Activated CD8-positive, alpha-beta memory T cell treated with anti-CD3 and anti-CD28 coated beads for 24 hours (primary cell): Measurements from ENCODE around the gene NPIPB2.
"Not testable (repeated sequence)": the region's sequence is repeated elsewhere in the genome, so short reads cannot be mapped to it uniquely, and the experiment has no call there.

ENCODE experiments used
- DNase-seq: peaks from one replicate; pipeline ENCODE4 v3.0.0-alpha.2; 2020

NPIPB2 gene

DNA sequence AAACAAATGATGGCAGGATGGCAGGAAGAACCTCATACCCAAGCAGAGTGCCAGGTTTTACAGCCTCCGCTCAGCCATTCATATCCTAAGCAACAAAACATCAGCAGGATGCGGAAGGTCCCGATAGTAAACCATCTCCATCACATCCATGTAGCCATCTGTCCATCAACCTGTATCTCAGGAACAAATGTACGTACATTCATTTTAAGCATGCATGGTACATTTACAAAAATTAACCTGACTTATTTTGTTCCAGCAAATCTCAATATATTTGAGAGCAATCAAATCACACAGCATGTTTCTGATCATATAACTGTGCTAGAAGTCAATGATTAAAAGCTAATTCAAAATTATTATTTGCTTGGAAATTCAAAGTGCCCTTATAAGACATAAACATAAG, at the start of gene NPIPB2:
NPIPB2 (minus strand) TSS at position 101 of the 400 bp plus-strand sequence; CDS start at position 101, 0 bp downstream.
- DNase-seq: not testable (repeated sequence)

DNA sequence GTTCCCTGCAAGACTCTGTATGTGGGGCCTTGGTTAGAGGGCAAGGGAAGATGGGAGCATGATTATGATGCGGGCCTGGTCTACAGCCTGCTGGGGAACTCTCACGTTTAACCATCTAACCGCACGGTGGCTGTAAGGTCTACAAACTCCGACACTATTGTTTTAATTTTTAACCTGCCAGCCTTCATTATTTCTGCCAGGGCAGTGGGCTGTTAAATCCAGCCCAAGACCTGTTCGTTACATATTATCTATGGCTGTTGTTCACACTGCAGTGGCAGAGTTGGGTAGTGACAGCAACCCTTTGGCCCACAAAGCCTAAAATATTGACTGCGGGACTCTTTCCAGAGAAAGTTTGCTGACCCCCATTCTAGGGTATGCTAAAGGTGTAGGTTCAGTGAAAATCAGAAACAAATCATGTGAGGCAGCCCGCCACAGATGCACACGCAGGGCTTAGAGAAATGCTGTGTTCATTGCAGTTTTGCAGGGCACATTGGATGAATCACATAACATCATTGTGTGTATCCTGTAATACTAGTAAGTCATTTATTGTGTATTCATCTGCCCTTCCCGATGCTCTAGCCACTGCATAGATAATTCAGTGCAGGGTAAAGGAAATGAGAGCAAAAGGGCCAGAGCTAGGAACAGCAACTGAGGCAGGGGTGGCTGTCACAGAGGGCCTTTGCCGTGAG, 49.0 kb upstream of the NPIPB2 start:
- DNase-seq: no peak

DNA sequence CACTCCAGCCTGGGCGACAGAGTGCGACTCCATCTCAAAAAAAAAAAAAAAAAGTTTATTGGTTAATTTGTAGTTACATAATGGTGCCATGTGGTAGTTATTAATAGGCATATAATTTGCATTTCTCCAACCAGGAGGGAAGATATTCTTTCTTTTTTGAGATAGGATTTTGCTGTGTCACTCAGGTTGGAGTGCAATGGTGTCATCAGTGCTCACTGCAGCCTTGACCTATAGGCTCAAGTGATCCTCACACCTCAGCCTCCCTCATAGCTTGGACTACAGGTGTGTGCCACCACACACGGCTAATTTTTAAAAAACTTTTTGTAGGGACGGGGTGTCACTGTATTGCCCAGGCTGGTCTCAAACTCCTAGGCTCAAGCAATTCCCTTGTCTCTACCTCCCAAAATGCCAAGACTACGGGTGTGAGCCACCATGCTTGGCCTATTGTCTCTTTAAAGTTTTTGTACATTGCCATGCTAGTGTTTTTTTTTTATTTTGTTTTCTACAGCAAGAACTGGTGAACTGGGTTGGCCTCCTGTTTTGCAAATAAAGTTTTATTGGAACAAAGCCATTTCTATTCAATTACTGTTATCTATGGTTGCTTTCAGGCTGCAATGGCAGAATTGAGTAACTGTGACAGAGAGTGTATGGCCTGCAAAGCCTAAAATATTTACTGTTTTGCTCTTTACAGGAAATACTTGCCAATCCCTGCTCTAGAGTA, 46.6 kb upstream of the NPIPB2 start:
- DNase-seq: no peak

DNA sequence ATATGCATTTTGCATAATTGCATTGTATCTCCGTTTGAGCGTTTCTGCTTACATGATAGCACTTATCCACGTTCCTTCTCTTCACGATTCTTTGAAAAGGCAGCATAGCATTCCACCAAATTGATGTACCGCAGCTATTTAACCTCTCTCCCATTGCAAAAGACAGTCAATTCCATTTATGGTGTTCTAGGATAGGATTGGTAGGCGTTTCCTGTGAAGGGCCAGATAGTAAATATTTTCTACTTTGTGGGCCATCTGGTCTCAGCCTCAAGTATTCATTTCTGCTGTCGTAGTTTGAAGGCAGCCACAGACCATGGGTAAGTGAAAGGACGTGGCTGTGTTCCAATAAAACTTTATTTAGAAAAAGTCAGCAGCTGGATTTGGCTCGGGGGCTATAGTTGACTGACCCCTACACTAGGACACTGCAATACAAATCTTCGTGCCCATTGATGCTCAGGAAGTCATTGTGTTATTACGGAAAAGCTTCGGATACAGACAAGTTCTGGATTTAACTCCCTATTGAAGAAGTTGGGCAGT, 44.7 kb upstream of the NPIPB2 start:
- no peak for DNase-seq

DNA sequence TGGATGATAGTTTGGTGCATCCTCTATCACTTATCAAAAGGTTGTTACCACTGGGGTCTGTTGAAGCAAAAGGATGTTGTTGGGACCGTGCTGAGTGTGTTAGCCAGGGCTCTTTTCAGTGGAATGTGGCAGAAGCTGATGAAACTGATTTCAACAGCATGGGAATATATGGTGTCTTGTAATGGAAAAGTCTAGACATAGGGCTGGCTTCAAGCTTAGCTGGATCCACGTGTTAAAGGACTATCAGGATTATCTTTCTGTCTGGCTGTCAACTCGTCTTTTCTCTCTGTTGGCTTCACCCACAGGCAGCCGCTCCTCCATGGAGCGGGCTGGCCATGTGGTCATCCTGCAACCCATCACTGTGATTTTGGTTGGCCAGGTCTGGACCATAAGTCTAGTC, 43.4 kb upstream of the NPIPB2 start:
- DNase-seq: no peak

DNA sequence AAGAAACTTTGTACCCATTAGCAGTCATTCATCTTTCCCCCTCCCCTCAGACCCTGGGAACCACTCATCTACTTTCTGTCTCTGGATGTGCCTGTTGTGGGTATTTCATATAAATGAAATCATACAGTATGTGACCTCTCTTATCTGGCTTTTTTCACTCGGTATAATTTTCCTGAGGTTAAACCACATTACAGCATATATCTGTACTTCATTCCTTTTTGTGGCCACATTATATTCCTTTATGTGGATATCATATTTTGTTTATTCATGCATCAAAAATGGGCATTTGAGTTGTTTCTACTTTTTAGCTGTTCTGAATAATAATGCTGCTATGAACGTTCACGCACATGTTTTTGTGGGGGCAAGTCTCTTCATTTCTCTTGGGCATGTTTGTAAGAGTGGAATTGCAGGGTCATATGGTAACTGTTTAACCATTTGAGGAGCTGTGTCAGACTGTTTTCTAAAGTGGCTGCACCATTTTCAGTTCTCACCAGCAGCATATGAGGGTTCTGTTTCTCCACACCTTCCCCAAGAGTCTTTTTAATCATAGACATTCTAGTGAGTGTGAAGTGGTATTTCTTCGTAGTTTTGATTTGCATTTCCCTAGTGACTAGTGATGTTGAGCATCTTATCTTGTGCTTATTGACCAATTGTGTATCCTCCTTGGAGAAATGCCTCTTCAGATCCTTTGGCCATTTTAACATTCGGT, 38.4 kb upstream of the NPIPB2 start:
- DNase-seq: no peak

DNA sequence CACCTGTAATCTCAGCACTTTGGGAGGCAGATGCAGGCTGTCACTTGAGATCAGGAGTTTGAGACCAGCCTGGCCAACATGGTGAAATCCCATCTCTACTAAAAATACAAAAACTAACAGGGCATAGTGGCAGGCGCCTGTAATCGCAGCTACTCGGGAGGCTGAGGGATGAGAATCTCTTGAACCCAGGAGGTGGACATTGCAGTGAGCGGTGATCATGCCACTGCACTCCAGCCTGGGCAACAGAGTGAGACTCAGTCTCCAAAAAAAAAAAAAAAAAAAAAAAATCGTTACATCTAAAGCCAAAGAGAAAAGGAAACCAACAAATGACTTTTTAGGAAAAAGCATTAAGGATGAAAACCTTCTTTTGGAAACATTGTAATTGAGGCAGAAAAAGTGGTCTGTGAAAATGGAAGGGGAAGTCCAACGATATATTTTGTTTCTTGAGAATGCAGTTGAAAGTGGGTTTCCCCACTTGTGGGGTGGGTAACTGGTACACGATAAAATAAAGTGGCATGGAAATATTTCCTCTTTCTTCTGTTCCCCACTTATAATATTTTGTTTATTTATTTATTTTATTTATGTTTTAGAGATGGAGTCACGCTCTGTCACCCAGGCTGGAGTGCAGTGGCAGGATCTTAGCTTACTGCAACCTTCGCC, 37.3 kb upstream of the NPIPB2 start:
- no peak for DNase-seq

DNA sequence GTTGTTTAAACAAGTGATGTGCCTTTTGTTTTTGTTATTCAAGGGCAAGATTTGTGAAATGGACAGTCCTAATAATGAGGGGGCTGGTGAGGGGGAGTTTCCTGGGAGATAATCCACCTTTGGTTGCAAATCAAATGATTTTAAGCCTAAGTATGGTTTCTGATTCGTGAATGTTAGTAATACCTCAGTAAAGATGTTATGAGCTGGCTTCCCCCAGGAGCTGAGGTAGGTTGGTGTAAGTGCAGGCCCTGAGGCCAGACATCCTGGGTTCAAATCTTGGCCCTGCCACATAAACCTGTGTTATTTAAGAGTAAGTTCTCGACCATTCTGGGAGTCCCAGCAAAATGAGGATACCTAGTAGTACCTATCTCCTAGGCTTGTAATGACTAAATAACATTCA, 36.2 kb upstream of the NPIPB2 start:
- DNase-seq: no peak

DNA sequence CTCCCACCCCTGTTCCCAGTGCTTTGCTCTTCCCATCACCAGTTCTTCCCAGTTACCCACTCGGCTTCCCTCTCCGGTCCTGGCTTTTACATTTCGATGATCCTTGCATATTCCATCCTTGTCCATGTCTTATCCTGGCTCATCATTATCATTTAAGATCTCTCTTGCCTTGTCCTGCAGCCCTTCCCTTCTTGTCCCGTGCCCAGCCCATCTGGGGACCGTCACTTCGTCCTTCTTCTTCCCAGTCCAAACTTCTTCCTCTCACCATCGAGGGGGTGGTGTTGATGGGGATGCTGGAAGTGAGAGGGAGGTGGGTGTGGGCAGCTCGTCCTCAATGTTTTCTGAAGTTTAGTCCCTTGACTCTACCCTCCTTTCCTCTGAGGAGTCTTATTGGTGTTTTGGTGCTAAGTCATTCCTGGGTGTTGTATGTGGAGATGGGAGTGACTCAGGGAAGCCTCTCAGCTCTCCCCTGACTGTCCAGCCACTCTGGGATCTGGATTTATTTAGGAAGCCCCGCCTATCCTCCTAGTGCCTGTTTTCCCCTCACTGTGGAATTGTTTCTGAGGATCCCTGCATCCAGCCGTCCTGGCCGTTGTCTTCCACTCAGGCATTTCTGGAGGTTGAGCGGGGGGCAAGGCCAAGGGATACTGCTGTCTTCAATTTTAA, 35.7 kb upstream of the NPIPB2 start:
- DNase-seq: no peak

DNA sequence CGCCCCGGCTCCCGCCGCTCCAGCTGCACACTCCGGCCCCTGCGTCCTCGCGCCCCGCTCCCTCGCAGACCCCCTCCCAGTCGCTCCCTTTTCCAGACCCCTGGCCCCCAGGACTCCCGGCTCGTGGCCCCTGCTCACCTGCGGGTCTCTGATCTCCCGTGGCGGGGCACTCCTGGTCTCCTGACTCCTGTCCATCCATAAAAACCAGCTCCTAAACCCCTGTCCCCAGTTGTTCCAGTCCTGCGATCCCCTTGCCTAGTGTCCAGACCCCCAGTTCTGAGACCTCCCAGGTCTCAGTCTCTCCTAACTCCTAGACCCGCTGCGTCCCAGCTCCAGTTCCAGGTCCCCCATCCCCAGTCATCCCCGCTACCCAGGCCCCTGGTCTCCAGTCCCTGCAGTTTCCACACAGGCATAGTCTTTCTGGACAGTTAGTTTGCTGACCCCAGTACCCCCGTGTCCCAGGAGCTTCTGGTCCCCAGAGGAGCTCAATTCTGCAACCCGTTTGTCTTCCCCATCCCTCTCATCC, 35.1 kb upstream of the NPIPB2 start:
- DNase-seq: no peak

DNA sequence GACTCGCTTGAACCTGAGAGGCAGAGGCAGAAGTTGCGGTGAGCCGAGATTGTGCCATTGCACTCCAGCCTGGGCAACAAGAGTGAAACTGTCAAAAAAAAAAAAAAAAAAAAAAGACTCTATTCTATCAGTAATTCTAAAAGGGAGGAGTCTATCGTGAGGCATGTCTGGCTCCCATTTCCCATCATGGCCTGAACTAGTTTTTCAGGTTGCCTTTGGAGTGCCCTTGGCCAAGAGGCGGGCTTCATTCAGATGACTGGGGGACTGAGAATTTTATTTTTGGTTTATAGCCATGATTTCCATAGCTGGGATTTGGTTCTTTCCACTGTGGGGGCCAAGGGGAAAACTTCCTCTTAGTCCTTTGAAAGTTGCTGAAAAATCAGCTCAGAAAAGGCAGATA, 31.2 kb upstream of the NPIPB2 start:
- no peak for DNase-seq

DNA sequence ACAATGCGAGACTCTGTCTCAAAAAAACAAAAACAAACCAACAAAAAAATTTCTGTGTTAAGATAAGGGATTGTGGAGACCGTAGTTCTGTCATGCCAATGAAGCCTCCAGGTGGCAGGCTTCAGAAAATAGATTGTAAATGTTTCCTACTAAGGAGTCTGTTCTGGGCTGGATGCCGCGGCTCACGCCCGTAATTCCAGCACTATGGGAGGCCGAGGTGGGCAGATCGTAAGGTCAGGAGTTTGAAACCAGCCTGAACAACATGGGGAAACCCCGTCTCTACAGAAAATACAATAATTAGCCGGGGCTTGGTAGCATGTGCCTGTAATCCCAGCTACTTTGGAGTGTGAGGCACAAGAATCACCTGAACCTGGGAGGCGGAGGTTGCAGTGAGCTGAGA, 30.3 kb upstream of the NPIPB2 start:
- DNase-seq: no peak

DNA sequence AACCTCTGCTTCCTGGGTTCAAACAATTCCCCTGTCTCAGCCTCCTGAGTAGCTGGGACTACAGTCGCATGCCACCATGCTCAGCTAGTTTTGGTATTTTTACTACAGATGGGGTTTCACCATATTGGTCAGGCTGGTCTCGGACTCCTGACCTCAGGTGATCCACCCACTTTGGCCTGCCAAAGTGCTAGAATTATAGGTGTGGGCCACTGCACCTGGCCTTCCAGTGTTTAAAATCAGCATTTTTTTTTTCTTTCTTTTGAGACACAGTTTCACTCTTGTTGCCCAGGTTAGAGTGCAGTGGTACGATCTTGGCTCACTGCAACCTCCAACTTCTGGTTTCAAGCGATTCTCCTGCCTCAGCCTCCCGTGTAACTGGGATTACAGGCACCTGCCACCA, 28.4 kb upstream of the NPIPB2 start:
- not testable (repeated sequence) for DNase-seq

DNA sequence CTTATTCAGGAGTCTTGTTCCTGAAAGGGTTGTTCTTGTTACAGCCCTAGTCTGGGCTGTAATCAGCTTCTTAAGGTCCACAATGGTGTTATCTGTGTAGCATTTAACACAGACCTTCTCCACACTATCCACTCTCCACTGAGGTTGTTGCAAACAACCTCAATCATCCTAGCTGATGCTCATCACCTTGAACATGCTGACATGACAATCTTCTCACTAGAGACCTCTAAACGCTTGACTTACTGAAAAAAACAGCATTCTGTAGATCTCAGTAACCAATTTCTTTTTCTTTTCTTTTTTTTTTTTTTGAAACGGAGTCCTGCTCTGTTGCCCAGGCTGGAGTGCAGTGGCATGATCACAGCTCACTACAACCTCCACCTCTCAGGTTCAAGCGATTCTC, 26.7 kb upstream of the NPIPB2 start:
- DNase-seq: no peak

DNA sequence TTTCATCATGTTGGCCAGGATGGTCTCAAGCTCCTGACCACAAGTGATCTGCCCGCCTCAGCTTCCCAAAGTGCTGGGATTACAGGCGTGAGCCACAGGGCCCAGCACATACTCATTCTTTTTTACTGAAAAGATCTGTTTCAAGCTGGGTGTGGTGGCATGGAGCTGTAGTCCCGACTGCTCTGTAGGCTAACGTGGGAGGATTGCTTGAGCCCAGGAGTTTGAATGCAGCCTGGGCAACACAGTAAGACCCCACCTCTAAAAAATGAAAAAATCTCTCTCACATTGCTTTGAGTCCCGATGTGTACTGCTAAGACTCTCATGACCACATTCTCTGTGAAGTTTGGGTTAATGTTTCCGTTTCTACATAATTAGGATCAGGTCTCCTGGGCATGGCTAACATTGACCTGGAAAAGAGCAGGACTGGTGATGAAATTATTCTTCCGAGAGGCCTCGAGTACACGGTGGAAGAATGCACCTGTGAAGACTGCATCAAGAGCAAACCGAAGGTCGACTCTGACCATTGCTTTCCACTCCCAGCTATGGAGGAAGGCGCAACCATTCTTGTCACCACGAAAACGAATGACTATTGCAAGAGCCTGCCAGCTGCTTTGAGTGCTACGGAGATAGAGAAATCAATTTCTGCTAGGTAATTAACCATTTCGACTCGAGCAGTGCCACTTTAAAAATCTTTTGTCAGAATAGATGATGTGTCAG, 25.5 kb upstream of the NPIPB2 start:
- DNase-seq: no peak

DNA sequence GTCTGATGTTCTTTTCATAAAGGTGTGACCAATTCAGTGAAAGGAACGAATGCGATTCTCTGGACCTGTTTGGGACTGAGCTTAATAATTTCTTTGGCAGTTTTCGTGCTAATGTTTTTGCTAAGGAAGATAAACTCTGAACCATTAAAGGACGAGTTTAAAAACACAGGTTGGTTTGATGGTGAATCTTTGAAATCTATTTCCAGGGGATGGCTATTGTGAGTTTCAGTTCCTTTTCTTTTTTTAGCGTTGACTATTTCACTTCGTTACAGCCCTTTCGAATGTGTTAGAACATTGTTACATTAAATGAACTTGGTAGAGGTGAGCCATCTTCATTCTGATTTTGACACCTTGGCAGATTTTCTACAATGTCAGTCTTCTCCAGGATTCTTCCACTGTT, 24.3 kb upstream of the NPIPB2 start:
- DNase-seq: no peak

DNA sequence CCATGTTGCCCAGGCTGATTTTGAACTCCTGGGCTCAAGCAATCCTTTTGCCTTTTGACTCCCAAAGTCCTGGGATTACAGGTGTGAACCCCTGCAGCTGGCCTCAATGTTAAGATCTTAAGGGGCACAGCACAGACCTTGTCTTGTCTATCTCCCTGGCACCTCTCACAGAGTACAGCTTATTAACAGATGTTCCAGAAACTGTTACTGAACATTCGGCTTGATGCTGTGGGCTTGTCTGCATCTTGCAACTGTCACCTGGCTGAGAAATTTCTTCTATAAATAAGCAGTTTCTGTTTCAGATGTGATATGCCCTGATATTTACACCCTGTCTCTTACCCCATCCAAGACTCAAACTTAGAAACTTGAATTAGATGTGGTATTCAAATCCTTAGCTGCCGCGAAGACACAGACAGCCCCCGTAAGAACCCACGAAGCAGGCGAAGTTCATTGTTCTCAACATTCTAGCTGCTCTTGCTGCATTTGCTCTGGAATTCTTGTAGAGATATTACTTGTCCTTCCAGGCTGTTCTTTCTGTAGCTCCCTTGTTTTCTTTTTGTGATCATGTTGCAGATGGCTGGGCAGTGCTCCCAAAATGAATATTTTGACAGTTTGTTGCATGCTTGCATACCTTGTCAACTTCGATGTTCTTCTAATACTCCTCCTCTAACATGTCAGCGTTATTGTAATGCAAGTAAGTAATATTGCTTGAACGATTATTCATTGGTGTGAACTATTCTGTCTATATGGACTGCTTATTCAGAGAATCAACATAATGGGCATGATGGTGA, 23.1 kb upstream of the NPIPB2 start, which contains the start of gene TNFRSF17:
TNFRSF17 (plus strand) TSS at position 450 of the 791 bp plus-strand sequence; CDS start at position 565, 115 bp downstream.
- DNase-seq: no peak

DNA sequence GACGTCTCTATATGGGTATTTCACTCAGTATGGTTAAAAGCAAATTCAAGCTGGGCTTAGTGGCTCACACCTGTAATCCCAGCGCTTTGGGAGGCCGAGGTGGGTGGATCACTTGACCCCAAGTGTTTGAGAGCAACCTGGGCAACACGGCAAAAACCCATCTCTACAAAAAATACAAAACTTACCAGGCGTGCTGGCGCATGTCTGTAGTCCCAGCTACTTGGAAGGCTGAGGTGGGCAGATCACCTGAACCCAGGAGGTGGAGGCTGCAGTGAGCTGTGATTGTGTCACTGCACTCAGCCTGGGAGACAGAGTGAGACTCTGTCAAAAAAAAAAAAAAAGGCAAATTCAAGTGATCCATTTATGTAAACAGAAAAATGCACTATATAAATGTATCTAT, 21.9 kb upstream of the NPIPB2 start:
- no peak for DNase-seq

DNA sequence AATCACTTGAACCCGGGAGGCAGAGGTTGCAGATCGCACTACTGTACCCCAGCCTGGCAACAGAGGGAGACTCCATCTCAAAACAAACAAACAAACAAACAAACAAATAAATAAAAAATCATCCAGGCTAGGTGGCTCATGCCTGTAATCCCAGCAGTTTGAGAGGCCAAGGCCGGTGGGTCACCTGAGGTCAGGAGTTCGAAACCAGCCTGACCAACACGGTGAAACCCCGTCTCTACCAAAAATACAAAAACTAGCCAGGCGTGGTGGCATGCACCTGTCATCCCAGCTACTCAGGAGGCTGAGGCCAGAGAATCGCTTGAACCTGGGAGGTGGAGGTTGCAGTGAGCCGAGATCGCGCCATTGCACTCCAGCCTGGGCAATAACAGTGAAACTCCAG, 21.1 kb upstream of the NPIPB2 start:
- not testable (repeated sequence) for DNase-seq

DNA sequence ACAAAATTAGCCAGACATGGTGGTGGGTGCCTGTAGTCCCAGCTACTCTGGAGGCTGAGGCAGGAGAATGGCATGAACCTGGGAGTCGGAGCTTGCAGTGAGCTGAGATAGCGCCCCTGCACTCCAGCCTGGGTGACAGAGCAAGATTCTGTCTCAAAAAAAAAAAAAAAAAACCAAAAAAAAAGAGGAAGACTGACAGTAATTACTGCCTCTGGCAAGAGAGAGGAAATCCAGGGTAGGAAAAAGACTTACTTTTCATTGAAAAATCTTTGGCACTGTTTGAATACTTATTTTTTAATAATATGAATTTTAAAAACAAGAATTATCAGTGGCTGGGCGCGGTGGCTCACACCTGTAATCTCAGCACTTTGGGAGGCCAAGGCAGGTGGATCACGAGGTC, 20.6 kb upstream of the NPIPB2 start:
- DNase-seq: not testable (repeated sequence)
